22Rv1 (cell line): Measurements from ENCODE around the gene VIPR2.

Experiments
- CTCF ChIP-seq: fragments of 450-650 bp; IDR thresholded peaks from 2 replicates; pipeline ENCODE4 v1.5.1; 2017; ENCODE audit warnings: mild to moderate bottlenecking
- ZFX ChIP-seq: fragments of 450-650 bp; IDR thresholded peaks from 2 replicates; pipeline ENCODE4 v1.6.1; 2017; ENCODE audit warnings: antibody characterized with exemption, borderline replicate concordance

DNA sequence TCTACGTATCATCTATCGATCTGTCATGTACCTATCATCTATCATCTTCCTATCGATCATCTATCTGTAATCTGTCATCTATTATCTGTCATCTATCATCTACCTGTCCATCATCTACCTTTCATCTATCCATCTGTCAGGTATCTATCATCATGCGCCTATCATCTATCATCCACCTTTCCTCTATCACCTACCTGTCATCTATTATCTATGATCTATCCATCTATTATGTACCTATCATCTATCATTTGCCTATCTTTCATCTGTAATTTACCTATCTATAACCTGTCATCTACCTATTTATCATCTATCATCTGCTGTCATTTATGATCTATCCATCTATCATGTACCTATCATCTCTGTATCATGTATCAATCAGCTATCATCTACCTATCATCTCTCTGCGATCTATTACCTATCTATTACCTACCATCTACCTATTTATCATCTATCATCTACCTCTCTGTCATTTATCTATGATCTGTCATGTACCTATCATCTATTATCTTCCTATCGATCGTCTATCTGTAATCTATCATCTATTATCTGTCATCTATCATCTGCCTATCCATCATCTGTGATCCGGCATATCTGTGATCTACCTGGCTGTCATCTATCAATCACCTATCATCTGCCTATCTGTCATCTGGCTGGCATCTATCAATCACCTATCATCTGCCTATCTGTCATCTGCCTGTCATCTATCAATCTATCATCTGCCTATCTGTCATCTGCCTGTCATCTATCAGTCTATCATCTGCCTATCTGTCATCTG is 1.6 kb upstream of the VIPR2 start:
- TF ChIP-seq CTCF: no peak
- no peak for TF ChIP-seq ZFX
